Suprapubic skin (tissue), 3 donors: ENCODE measurements around the gene CCS.

Experiments used
- POLR2A ChIP-seq, 2 donors: fragments of 450-650 bp; IDR thresholded peaks; one replicate each; pipeline ENCODE4 v1.6.1; 2017; ENCODE audit warnings: antibody characterized with exemption in 2 of 2, mild to moderate bottlenecking in 2 of 2, moderate library complexity in 2 of 2
- TF ChIP-seq, protein P1 (sequence below), 2 donors: fragments of 200-600 bp in 1 of 2; fragments of 450-650 bp in 1 of 2; sonication (generic) in 1 of 2; IDR thresholded peaks; one replicate each; pipeline ENCODE4 v1.5.1; 2016 to 2019; ENCODE audit warnings: antibody characterized with exemption in 2 of 2, mild to moderate bottlenecking in 1 of 2, moderate library complexity in 1 of 2

GRCh38 chr11:66593303-66593635 lies 284 bp downstream of the CCS start:
- TF ChIP-seq, protein P1, sequence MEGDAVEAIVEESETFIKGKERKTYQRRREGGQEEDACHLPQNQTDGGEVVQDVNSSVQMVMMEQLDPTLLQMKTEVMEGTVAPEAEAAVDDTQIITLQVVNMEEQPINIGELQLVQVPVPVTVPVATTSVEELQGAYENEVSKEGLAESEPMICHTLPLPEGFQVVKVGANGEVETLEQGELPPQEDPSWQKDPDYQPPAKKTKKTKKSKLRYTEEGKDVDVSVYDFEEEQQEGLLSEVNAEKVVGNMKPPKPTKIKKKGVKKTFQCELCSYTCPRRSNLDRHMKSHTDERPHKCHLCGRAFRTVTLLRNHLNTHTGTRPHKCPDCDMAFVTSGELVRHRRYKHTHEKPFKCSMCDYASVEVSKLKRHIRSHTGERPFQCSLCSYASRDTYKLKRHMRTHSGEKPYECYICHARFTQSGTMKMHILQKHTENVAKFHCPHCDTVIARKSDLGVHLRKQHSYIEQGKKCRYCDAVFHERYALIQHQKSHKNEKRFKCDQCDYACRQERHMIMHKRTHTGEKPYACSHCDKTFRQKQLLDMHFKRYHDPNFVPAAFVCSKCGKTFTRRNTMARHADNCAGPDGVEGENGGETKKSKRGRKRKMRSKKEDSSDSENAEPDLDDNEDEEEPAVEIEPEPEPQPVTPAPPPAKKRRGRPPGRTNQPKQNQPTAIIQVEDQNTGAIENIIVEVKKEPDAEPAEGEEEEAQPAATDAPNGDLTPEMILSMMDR (IDR thresholded peaks at IDR 0.05) = no peak
- TF ChIP-seq POLR2A (IDR thresholded peaks at IDR 0.05) = no peak
